Measurements from ENCODE around the gene ZKSCAN3. TPM values are rescaled to one million over a fixed set of nuclear protein-coding genes. Genes with fewer than 3 reads are reported as not detected.

The ZKSCAN3 gene
- total and polyA plus RNA-seq, 2 donors (not counting 1 experiment from before 2014, with no cell fraction given): 4.0 to 11.9 TPM

DNA sequence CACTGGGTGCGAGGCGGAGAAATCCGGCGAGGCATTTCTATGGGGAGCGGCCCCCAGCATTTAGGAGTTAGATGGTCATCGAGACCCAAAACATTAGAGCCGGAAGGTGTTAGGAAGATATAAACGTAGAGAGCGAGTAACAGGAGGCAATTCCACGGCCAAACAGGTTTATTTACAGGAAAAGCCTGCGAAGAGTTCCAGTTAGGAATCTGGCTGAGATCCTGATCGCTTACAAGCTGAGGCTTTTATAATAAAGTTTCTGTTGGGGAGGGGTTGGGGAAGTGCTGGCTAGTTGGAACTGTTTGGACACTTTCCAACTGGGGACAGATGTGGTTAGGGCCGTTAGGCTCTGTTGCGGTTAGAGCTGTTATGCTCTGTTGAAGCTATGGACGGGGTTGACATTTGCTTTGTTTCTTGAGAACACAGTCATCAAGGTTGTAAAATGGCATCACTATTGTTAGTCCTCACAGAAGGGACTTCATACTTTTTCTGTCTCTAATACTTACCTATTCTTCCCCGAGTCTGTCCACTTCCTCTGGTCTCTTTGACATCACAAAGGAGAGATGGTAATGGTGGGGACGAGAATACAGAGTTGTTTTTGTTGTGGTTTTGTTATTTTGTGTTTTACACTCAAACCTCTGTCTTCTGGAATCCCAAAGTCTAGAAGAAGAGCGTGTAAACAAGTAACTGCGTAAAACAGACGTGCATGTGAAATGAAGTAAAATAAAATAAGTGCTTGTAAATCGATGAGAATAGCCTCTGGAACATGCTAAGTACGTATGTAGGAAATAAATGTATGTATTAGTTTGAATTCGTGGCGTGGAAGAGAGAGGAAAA is 13.2 kb upstream of the ZKSCAN3 start:
- ChIA-PET POLR2A (interaction anchor here (0.6 to 1.1 kb wide), 5 partner anchors 19 to 1786 kb away, joined by 3 to 4 read pairs (median 3); partner anchors contain the start of gene ZSCAN26), CTCF (interaction anchor here (1.1 to 1.9 kb wide), 4 partner anchors 12 to 70 kb away, joined by 3 to 6 read pairs (median 5); partner anchors contain the start of gene ZSCAN26)
- Mint-ChIP-seq H3K4me3 (no peak overlapping the region), H3K27ac (no peak overlapping the region), H3K9me3 (ENCODE audit: insufficient read depth) (peaks cover 9% of the 10 kb centered on the region), H3K27me3 (no peaks in the 10 kb centered on the region), H3K4me1 (no peaks in the 10 kb centered on the region)
- Histone ChIP-seq H4K20me1 (ENCODE audit: control insufficient read depth, insufficient read depth, low read length, poor library complexity, severe bottlenecking) (no peaks in the 10 kb centered on the region), H3K36me3 (replicated peaks in 1 of 2; ENCODE audit: control extremely low read depth in 1 of 2, control insufficient read depth in 1 of 2, extremely low read depth in 1 of 2, insufficient read depth in 2 of 2, low read length in 1 of 2) (no peaks in the 10 kb centered on the region), H3K4me2 (replicated peaks; ENCODE audit: low read depth, low read length, poor library complexity, severe bottlenecking) (peak overlapping the region; percentile 86), H3K9ac (ENCODE audit: low read length) (peak overlapping the region; percentile 99), H3K27ac (ENCODE audit: low read length in 2 of 2) (peak overlapping the region; percentile 95 to 96), H3K9me3 (ENCODE audit: control extremely low read depth in 1 of 3, control insufficient read depth in 2 of 3, insufficient read depth in 1 of 3, low read length in 2 of 3) (peaks cover 0 to 11% (median 0%) of the 10 kb centered on the region in 3 donors), H2AFZ (ENCODE audit: insufficient read depth, low read depth, low read length, poor library complexity, severe bottlenecking) (peak overlapping the region; percentile 83), H3K4me3 (ENCODE audit: control extremely low read depth in 1 of 5, extremely low read depth in 1 of 5, insufficient read depth in 1 of 5, low read depth in 2 of 5, low read length in 4 of 5) (peak overlapping the region; percentile 72 to 98 (median 86)), H3K27me3 (replicated peaks in 1 of 4; ENCODE audit: control extremely low read depth in 1 of 4, control insufficient read depth in 3 of 4, insufficient read depth in 4 of 4, low read length in 3 of 4) (peaks cover 0 to under 1% (median 0%) of the 10 kb centered on the region in 4 experiments), H3K4me1 (ENCODE audit: control insufficient read depth in 2 of 2, insufficient read depth in 2 of 2, low read length in 2 of 2) (peaks cover 11 to 18% of the 10 kb centered on the region in 2 donors), H3K79me2 (ENCODE audit: control insufficient read depth, insufficient read depth, low read length) (no peaks in the 10 kb centered on the region)
- TF ChIP-seq, protein P1, sequence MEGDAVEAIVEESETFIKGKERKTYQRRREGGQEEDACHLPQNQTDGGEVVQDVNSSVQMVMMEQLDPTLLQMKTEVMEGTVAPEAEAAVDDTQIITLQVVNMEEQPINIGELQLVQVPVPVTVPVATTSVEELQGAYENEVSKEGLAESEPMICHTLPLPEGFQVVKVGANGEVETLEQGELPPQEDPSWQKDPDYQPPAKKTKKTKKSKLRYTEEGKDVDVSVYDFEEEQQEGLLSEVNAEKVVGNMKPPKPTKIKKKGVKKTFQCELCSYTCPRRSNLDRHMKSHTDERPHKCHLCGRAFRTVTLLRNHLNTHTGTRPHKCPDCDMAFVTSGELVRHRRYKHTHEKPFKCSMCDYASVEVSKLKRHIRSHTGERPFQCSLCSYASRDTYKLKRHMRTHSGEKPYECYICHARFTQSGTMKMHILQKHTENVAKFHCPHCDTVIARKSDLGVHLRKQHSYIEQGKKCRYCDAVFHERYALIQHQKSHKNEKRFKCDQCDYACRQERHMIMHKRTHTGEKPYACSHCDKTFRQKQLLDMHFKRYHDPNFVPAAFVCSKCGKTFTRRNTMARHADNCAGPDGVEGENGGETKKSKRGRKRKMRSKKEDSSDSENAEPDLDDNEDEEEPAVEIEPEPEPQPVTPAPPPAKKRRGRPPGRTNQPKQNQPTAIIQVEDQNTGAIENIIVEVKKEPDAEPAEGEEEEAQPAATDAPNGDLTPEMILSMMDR (IDR thresholded peaks at IDR 0.05): no peak
- TF ChIP-seq EZH2 (IDR thresholded peaks at IDR 0.05; ENCODE audit: borderline replicate concordance, insufficient read depth, low read depth, low read length, poor library complexity, severe bottlenecking): no peak
- DNase-seq: peak; percentile 67
- intact Hi-C loops (cut with micrococcal nuclease): loop anchor here (1.0 to 5.0 kb wide), 6 partner anchors 13 to 439 kb away; partner anchors contain the start of genes PGBD1, ZKSCAN3 and ZNF165
- peak; percentile 36 for ATAC-seq (ENCODE audit: low read depth)
- 14% methylated on average over 20 of the region's 24 CpGs for WGBS (ENCODE audit: insufficient coverage)

DNA sequence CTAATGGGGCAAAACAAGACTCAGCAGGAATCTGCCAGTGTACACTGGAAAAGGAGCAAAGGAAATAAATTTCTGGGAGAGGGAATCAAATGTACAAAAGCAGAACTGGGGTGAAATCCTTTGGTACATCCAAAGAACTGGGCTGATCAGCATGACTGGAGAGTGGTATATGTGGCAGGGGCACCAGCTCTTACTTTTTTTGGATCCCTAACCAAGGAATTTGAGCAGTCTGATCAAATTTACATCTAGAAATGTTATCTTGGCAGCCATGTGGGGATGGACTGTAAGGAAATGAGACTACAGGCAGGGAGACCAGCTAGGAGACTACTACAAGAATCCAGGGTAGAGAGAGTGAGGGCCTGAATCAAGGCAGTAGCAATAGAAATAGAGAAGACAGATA is 12.6 kb upstream of the ZKSCAN3 start:
- H3K4me3 ChIP-seq (ENCODE audit: control extremely low read depth in 1 of 5, extremely low read depth in 1 of 5, insufficient read depth in 1 of 5, low read depth in 2 of 5, low read length in 4 of 5): peak overlapping the region in 1 of 5 experiments; percentile 98
- H3K9ac ChIP-seq (ENCODE audit: low read length): no peak overlapping the region
- TF ChIP-seq, protein P1 (IDR thresholded peaks at IDR 0.05): no peak
- TF ChIP-seq EZH2 (IDR thresholded peaks at IDR 0.05; ENCODE audit: borderline replicate concordance, insufficient read depth, low read depth, low read length, poor library complexity, severe bottlenecking): no peak
- Mint-ChIP-seq H3K4me1 (no peaks in the 10 kb centered on the region), H3K4me3 (no peak overlapping the region), H3K9me3 (ENCODE audit: insufficient read depth) (peaks cover 9% of the 10 kb centered on the region), H3K27ac (no peak overlapping the region), H3K27me3 (no peaks in the 10 kb centered on the region)
- no peaks in the 10 kb centered on the region for H3K36me3 ChIP-seq (replicated peaks in 1 of 2; ENCODE audit: control extremely low read depth in 1 of 2, control insufficient read depth in 1 of 2, extremely low read depth in 1 of 2, insufficient read depth in 2 of 2, low read length in 1 of 2)
- no peaks in the 10 kb centered on the region for H4K20me1 ChIP-seq (ENCODE audit: control insufficient read depth, insufficient read depth, low read length, poor library complexity, severe bottlenecking)
- H3K27ac ChIP-seq (ENCODE audit: low read length in 2 of 2): no peak overlapping the region
- H3K9me3 ChIP-seq (ENCODE audit: control extremely low read depth in 1 of 3, control insufficient read depth in 2 of 3, insufficient read depth in 1 of 3, low read length in 2 of 3): peaks cover 0 to 11% (median 0%) of the 10 kb centered on the region in 3 donors
- peaks cover 0 to 3% (median 0%) of the 10 kb centered on the region in 4 experiments for H3K27me3 ChIP-seq (replicated peaks in 1 of 4; ENCODE audit: control extremely low read depth in 1 of 4, control insufficient read depth in 3 of 4, insufficient read depth in 4 of 4, low read length in 3 of 4)
- DNase-seq (no peak), ATAC-seq (ENCODE audit: low read depth) (no peak)
- peak overlapping the region; percentile 86 for H3K4me2 ChIP-seq (replicated peaks; ENCODE audit: low read depth, low read length, poor library complexity, severe bottlenecking)
- no peaks in the 10 kb centered on the region for H3K79me2 ChIP-seq (ENCODE audit: control insufficient read depth, insufficient read depth, low read length)
- no peak overlapping the region for H2AFZ ChIP-seq (ENCODE audit: insufficient read depth, low read depth, low read length, poor library complexity, severe bottlenecking)
- H3K4me1 ChIP-seq (ENCODE audit: control insufficient read depth in 2 of 2, insufficient read depth in 2 of 2, low read length in 2 of 2): peaks cover 11 to 18% of the 10 kb centered on the region in 2 donors
- intact Hi-C loops (cut with micrococcal nuclease): loop anchor here (2.0 to 5.0 kb wide), 4 partner anchors 55 to 440 kb away; partner anchors contain the start of genes PGBD1 and ZNF165
- ChIA-PET POLR2A (no interaction called here), CTCF (interaction anchor here (1.1 kb wide), 1 partner anchor 70 kb away, joined by 4 read pairs; the partner anchor contains the start of gene ZSCAN26)

All from B cell (primary cell).